GM18499 (cell line): ENCODE data around the gene BRD7.

Source experiments
- ATAC-seq: cut with Tn5 transposase; IDR thresholded peaks from one replicate; pipeline ENCODE4 v1.9.1; 2021; ENCODE audit warnings: moderate number of reproducible peaks; ENCODE audit not compliant: insufficient read depth, unreplicated experiment

BRD7 gene

DNA sequence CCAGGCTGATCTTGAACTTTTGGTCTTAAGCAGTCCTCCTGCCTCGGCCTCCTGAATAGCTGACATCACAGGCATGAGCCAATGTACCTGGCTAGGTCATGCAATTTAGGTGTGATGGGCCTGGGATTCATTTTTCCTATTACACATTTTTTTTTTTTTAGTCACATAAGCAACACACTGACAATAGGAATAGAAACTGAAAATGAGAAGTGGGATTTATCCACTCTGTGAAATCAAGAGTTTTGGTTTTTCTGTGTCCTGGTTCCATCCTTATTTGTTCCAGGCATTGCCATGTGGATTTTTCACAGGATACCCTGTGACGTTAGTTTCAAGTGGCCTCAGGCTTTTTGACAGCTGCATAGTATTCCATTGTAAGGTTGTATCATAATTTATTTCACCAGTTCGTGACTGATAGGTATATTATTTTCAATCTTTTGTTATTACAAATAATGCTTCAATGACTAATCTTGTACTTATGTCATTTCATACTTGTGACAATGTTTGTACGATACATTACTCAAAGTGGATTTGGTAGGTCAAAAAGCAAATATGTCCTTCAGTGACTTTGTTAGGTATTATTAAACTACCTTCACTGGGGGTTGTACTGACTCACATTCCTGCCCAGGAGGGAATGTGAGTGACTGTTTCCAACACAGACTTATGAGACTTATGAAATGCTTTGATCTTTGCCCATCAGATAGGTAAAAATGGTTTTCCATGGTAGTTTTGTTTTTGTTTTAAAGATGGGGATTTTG, 91.8 kb downstream of the BRD7 start:
- no peak for ATAC-seq

- ATAC-seq: no peak
Observed at GRCh38 chr16:50276326-50276640, 92.5 kb downstream of the BRD7 start.

DNA sequence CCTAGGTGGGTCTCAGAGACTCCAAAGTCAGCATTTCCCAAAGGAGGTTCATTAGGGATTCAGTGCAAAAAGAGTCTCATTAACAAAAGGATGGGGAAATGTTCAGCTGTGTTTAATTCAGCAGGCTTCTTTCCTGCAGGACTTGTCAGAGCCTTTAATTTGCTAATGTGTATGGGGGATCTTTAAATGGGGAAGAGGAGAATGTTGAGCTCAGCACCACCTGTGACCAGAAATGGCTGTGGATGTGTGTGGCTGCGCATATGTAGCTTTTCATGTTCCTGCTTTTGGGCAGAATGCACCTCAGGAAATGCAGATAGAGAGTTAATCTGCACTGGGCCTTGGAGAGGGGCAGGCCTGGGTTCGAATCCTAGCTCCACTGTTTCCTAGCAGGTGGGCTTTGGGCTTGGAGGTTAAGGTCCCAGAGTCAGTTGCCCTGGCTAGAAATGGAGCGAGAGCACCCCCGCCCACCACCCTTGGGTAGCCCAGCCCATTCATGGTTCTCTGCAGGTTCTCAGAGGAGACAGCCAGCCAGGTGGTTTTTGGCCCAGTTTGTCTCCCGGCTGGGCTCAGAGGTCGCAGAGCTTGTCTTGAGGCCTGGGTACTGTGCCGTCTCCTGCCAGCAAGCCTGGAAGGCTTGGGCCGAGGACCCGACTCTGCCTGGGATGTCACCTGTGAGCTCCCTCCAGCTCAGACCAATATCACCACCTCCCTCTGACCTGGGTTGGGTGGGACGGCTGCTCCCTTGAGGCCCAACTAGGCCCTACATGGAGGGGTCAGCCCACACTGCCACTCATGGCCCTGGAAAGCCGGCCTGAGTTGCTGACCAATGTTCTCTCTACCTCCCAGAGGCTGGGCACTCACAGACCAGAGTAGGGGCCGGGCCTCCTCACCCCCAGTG, 93.1 kb downstream of the BRD7 start:
- no peak for ATAC-seq

DNA sequence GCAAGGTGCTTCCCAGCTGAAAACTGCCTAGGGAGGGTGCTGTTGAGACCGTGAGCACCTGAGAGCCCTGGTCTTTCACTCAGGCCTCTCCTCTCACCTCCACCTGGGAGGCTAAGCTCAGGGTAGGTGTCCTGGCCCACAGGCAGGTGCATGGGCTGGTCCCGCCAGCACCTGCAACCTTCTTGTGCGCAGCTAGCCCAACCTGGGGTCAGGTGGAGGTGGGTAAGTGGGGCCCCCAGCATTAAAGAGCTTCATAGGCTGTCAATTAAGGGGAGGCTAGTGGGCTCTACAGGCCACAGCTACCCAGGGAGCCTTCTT, 93.7 kb downstream of the BRD7 start:
- ATAC-seq: no peak

- ATAC-seq: peak; percentile 8
Observed at GRCh38 chr16:50274326-50275097, 94.3 kb downstream of the BRD7 start.

- ATAC-seq: peak; percentile 46
Observed at GRCh38 chr16:50273888-50274325, 94.9 kb downstream of the BRD7 start.

- ATAC-seq: no peak
Observed at GRCh38 chr16:50273382-50273690, 95.5 kb downstream of the BRD7 start.

GRCh38 chr16:50272687-50273381, 96.0 kb downstream of the BRD7 start:
- no peak for ATAC-seq

- no peak for ATAC-seq
Observed at GRCh38 chr16:50272111-50272571, 96.6 kb downstream of the BRD7 start.

DNA sequence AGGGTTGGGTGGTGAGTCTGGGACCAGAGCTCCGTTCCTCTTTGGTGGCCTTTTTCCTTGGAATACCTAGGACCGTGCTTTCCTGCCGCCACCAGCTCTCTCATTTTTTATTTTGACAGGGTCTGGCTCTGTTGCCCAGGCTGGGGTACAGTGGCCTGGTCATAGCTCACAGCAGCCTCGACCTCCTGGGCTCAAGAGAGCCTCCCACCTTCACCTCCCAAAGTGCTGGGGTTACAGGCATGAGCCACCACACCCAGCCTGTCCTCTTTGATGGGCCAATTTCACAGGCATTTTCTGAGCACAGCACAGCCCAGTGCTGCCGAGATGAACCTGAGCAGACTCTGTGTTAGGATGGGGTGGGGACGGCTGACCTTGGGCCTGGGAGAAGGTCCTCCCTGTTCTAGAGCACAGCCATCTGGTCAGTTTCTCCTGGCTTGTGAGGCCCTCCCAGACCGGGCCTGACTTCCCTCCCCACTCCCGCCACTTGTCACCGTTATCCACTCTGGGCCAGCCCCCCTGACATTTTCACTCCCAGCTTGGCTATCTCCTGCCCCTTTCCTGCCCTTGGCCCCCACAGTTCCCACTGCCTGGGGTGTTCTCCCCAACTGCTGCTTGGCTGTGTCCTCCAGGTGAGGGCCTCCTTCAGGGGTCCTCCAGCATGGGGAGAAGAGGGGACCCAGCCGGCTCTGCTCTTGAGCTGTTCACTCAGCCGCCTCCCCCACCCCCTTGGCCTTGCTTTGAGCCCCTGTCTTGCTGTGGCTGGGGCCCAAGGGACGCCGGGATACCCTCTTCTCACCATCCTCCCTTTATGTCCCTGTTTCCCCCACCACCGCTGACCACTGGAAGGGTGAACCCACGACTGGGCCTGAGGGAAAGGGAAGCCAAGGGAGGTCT, 97.4 kb downstream of the BRD7 start:
- ATAC-seq: no peak

GRCh38 chr16:50270510-50271147, 98.2 kb downstream of the BRD7 start:
- no peak for ATAC-seq

- no peak for ATAC-seq
Observed at GRCh38 chr16:50269769-50270509, 98.8 kb downstream of the BRD7 start.

- ATAC-seq: no peak
Observed at GRCh38 chr16:50269061-50269705, 99.6 kb downstream of the BRD7 start.

- ATAC-seq: no peak
Observed at GRCh38 chr16:50268352-50268751, 100.4 kb downstream of the BRD7 start.

DNA sequence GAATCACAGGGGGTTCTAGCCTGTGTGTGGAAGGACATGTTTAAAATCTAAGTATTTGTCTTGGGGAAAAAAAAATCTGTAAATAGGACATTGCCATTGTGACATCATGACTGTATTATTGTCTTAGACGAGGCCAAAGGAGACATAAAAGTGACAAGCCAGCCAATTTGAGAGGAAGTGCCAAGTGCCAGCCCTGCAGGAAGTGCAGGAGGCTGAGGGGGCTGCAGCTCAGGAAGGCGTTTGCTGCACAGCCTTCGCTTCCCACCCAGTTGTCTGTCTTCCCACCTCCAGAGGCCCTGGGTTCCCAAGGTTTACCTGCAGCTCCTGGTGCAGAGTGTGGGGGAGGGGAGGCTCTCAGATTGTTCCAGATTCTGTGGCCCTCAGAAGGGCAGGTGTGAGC, 101.1 kb downstream of the BRD7 start:
- no peak for ATAC-seq

DNA sequence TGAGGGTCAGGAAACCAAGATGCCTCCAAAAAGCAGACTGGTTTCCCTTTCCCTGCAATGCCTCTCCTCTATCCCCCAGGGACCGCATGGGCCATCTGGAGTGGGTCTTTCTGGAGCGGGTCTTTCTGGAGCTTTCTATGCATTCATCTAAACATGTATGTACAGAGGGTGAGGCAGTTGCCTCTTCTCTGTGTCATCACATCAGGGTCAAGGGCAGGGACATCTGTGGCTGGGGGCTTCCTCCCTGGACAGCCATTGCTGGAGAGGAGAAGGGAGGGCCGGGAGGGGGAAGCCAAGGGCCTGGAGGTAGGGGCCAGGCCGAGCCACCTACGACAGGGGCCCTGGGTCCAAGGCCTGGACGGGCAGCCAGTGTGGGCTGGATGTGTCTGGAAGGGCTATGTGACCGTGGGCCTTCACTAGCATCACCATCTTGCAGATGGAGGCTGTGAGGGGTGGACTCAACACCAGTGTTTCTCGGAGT, 101.6 kb downstream of the BRD7 start:
- ATAC-seq: no peak

DNA sequence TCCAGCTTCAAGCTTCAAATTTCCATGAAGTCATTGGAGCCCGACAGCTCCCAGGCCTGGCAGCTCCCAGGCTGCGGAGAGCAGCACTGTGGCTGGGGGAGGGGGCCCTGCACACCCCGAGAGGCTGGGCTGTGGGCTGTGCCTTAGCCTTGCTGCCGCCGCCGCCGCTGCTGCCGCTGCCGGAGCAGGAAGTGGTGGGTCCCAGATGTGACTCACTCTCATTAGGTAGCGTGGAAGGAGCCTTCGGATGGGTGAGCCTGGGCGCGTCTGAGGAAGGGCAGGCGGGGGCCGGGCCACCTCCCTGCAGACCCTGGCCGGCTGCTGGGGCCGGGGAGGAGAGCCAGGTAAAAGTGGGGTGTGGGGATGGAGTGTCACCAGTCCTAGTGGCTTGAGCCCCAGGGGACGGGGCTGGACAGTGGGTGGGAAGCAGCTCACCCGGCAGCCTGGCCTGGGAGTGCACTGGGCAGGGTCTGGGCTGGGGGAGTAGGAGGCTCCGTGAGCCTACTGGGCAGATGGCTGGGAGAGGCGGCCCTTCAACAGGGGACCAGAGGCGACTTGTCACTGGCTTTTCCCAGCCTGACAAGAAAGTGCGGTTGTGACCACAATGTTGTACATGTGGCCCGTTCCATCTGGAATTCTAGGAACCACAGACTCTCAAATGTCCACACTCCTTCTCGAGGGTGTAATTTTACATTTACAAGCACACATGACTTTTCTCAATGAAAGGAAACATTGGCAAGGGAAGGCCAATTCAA, 102.3 kb downstream of the BRD7 start, which contains the start of gene ADCY7:
Gene ADCY7 (plus strand): TSS at position 215 of the 755 bp plus-strand sequence. CDS start 21,629 bp downstream, outside the sequence.
- ATAC-seq: peak; percentile 49
